ENCODE results near the gene TAS2R1.

TAS2R1 gene

DNA sequence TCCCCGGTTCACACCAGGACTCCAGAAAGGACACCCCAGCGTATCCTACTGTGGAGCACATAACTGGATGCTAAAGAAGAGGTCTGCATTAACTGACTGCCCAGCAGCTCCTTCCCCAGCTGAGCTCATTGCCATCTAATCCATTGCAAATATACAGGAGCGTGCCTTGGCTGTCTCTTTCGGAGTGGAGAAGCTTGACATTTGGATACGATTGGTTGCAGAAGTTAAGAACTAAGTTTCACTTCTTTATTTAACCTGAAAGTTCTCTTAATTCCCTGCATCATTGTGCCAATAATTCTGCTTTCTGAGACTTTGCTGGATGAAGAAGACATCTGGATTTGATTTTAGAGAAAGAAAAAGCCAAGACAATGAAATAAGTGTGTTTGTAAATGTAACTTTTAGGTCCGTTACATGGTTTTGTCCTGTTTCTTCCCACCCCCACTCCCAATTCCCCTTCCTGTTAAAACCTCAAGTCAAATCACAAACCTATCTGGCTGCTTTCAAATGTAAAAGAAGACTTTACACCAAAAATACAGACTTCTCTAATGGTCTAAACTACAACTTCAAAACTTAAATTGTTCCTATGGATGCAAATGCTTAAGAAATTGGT, 33.9 kb downstream of the TAS2R1 start:
- FAIRE-seq (no peak), DNase-seq (ENCODE audit: extremely low spot score, insufficient read length, low read depth) (no peak)

DNA sequence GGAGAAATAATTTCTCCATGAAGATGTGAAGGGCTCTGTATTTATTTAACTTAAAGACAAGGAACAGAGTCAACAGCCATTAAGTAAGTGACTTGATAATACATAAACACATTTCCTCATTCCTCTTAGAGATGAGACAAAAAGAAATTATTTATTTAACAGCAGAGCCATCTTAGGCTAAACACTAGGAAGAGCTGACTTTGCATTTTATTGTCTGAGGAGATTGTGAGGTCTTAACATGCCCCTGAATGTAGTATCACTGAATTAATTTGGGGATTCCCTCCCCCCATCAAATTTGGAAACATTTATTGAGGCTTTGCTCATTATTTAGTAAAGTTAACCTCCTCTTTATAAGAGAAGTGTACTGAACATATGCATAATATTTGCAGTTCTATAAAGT, 35.2 kb downstream of the TAS2R1 start:
- no peak for FAIRE-seq

DNA sequence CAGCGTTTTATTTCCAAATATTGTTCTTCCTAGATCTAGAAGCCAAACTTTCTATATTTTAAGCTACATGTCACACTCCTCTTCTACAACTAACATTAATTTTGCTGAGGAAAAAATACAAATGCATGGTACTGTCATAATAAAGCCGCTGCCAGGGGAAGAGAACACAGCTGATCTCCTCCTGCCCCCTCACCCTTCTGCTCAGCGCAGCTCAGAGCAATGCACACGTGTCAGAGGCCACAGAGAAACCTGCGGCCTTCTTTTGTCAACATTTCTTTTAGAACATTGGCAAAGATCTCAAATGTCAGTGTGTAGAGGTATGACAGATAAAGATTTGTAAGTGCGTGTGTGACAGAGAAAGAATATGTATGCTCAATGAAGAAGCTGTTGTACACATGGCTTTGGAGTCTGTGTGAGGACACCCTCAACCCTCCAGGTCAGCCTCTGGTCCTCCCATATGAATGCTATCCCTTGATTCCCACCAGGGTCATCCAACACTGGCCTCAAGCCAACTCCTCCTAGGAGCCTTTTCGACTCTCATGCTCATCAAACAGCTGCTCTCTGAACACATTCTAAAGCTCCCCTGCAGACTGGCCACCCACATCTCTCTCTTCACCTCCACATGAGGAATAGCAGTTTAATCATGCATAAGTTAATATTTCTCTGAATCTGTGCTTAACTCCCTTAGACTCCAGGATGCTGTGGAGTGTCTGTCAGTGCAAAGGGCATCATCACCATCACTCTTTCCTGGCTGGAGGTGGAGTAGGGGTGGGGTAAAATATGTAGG, 40.9 kb downstream of the TAS2R1 start:
- FAIRE-seq (no peak), DNase-seq (ENCODE audit: extremely low spot score, insufficient read length, low read depth) (no peak)

More for the DNA sequence above, 35.2 kb downstream of the TAS2R1 start:
- no peak for DNase-seq (ENCODE audit: extremely low spot score, insufficient read length, low read depth)

DNA sequence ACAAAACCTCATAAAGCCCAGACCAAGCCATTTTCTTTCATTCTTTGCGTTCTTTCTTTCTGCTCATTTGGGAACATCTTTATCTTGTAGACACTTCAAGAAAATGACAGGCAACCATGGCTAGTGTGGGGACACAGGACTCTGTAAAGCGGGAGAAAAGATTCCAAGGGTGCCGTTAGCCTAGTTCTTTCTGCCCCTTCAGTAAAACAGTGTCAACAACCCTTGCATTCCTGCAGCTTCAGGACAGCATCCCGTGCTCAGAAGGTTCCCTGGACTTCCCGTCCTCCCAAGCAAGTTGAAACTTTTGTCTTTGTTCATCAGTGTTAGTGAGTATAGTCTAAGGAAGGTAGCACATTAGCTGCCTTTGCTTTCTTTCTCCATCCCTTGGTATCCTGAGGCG, 41.9 kb downstream of the TAS2R1 start:
- no peak for FAIRE-seq
- no peak for DNase-seq (ENCODE audit: extremely low spot score, insufficient read length, low read depth)

DNA sequence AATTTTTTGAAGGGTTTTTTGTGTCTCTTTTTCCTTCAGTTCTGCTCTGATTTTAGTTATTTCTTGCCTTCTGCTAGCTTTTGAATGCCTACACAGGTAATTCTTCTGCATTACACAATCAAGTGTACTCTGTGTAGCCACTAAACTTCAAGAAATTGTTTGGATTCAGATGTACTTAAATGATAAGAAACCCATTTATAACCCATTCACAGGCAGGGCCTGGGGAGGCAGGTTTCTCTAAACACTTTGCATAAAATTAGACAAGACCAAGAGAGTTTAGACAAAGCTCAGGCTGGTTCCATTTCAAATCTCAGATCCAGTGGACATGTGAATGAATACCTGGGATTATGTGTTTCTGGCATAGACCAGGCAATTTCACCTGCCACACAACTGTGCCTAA, 43.0 kb downstream of the TAS2R1 start:
- no peak for DNase-seq (ENCODE audit: extremely low spot score, insufficient read length, low read depth)
- no peak for FAIRE-seq

DNA sequence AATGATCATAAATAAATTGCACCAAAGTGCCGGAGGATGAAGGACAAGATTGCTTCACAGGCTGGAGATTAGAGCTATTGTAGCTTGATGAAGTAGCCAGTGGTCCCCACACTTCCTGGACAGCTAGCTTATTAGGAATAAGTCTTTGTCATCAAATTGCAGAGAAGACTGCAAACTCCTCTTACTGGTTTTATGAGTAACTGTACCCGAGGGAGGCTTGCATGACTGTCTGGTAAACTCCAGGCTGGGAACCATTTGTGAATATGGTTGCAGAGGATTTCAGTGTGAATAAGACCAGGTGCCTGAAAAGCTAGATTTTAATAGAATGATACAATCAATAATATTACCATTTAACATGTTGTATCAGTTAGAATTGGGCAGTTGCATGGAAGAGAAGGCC, 47.7 kb downstream of the TAS2R1 start:
- DNase-seq (ENCODE audit: extremely low spot score, insufficient read length, low read depth), result no peak
- no peak for FAIRE-seq

Data from GM18507 (cell line).